ENCODE data around the gene ZDHHC11.
"Not testable (repeated sequence)": the region's sequence is repeated elsewhere in the genome, so short reads cannot be mapped to it uniquely, and the experiment has no call there.

Gene ZDHHC11

DNA sequence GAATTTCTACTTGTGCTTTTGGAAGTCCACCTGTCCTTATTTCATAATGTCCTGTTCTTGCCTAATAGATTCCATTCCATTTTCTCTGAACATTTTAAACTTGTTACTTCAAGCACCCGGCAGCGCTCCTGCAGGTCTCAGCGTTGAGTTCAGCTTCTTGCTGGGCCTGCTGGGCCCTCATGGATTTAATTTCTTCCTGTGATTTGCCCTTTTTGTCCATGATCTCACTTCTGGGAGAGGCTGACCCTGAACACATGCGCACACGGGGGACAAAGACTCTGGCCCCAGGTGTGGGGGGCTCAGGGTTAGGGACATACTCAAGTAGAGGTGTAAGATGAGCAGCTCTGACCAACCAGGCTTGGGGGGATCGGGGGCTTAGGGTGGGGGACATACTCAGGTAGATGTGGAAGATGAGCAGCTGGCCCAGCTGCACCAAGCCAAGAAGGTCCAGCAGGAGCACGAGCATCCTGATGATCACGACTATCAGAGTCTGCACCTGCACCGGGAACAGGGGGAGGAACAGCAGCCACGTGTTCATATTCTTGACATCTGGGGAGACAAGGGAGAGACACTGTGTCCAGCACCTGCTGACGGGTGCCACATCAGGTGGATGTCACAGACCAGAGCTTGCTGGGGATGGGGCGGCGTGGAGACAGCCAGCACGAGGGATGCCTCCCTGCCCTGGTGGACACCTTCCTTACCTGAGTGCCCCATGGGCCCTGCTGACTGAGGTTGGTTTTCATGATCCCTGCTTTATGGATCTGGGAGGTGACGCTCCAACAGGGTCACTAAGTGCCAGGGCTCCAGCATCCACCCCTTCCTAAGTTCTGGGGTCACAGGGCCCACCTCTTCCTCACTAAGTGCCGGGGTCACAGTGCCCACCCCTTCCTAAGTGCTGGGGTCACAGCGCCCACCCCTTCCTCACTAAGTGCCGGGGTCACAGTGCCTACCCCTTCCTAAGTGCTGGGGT, 102.5 kb downstream of the ZDHHC11 start:
- not testable (repeated sequence) for DNase-seq

DNA sequence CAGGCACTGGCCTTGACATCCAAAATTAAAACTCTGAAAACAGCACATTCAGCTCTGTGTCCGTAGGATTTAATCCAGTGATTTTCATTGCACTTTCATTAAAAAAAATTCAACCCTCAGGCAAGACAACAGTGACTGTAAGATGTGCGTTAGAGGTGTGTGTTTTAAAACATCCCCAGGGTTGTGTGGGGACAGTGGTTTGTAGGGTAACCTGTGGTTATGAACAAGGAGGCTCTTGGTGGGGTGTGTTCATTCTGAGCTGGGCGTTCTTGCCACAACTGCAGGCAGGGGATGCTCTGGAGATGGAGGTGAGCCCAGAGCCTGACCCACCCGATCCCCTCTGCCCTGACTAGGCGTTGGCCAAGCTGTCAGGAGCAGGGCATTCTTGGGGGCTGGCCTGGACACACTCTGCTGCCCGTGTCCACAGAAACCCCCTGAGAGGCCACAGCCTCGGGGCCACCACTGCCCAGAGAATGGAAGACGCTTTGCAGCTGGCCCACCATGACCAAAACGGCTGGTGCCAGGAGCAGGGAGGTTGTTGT, 103.4 kb downstream of the ZDHHC11 start:
- DNase-seq: not testable (repeated sequence)

DNA sequence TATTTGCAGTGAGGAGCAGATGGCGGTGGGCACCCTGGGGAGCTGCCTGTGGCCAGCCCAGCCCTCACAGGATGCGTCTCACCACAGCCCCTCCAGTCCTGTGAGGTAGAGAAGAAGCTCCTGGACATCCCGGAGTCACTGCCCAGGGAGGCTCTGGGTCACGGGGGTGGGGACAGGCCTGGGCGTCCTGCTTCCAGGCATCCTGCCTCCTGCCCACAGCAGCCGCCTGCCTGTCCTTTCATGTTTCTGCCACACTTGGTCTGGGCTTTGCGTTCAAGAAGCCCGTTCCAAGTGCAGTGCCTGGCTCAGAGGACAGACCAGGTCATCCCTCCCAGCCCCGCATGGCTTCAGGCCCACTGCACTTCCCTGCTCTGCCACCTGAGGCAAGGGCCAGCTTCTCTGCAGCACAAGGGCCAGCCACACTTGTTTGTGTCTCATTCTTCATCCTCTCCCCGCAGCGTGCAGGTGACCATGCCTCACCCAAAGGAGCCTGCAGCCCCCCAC, 104.5 kb downstream of the ZDHHC11 start:
- DNase-seq: no peak

All from hypothalamus (tissue), 51 donors.